H1 (cell line): ENCODE results near the gene MYH2. TPM values are rescaled to one million over a fixed set of nuclear protein-coding genes. Genes with fewer than 3 reads are reported as not detected.

Experiments
- CTCF ChIA-PET: fragments of 300-600 bp; sonication (Branson Sonifier 250); formaldehyde crosslinking; loops from one replicate; lab custom pipeline; 2021; ENCODE audit not compliant: partially characterized antibody; lab: Charles Lee
- POLR2A ChIA-PET: fragments of 300-600 bp; sonication (Branson Sonifier 250); formaldehyde crosslinking; loops from one replicate; lab custom pipeline; 2021; ENCODE audit warnings: inconsistent platforms; ENCODE audit not compliant: partially characterized antibody; lab: Charles Lee
- DNase-seq, 2 experiments: peaks; one replicate each; pipeline versions ENCODE4 v3.0.0 to v3.0.0-alpha.2; 2010 to 2022; ENCODE audit warnings: low spot score in 2 of 2, low read depth in 1 of 2, mixed read lengths in 1 of 2
- FAIRE-seq: peaks from 2 replicates; lab custom pipeline; 2011; peaks lifted over from hg19 to GRCh38; lab: Jason Lieb, UNC
- H2AFZ ChIP-seq: 2 replicates; pipeline ENCODE4 v1.8.1; 2012; ENCODE audit warnings: low read length, inconsistent platforms
- H2AK5ac ChIP-seq: 2 replicates; pipeline ENCODE4 v1.6.1; 2013; ENCODE audit warnings: low read depth, low read length
- H2BK120ac ChIP-seq: replicated peaks from 2 replicates; pipeline ENCODE3; 2013; ENCODE audit warnings: low read depth, low read length, inconsistent platforms
- H2BK12ac ChIP-seq: 2 replicates; pipeline ENCODE4 v1.6.1; 2013; ENCODE audit warnings: low read depth, low read length
- H2BK15ac ChIP-seq: 2 replicates; pipeline ENCODE4 v1.6.1; 2013; ENCODE audit warnings: low read length
- H2BK20ac ChIP-seq: 2 replicates; pipeline ENCODE4 v1.6.1; 2013; ENCODE audit warnings: low read length
- H2BK5ac ChIP-seq: 2 replicates; pipeline ENCODE4 v1.6.1; 2013; ENCODE audit warnings: low read depth, low read length
- H3K14ac ChIP-seq: 2 replicates; pipeline ENCODE4 v1.6.1; 2013; ENCODE audit warnings: inconsistent platforms; ENCODE audit not compliant: insufficient read length
- H3K18ac ChIP-seq: 2 replicates; pipeline ENCODE4 v1.6.1; 2013; ENCODE audit warnings: low read length; ENCODE audit errors: extremely low read depth
- H3K23ac ChIP-seq: 2 replicates; pipeline ENCODE4 v1.6.1; 2013; ENCODE audit warnings: inconsistent platforms; ENCODE audit not compliant: insufficient read length
- H3K23me2 ChIP-seq: 2 replicates; pipeline ENCODE4 v1.6.1; 2013; ENCODE audit warnings: low read depth, low read length
- H3K27ac ChIP-seq: 2 replicates; pipeline ENCODE4 v1.6.1; 2011; ENCODE audit warnings: low read depth, low read length, inconsistent platforms
- H3K27me3 ChIP-seq, 4 experiments: replicated peaks in 1 of 4; 1 replicate in 1 of 4; 2 replicates in 3 of 4; pipeline versions ENCODE4 v1.6.1 to v1.8.1; 2011 to 2013; ENCODE audit warnings: low read length in 3 of 4, mild to moderate bottlenecking in 3 of 4, inconsistent platforms in 2 of 4, mixed read lengths in 2 of 4, moderate library complexity in 1 of 4; ENCODE audit not compliant: control insufficient read depth in 3 of 4, insufficient read depth in 3 of 4; ENCODE audit errors: extremely low read depth in 1 of 4
- H3K36me3 ChIP-seq, 4 experiments: 2 replicates each; pipeline versions ENCODE4 v1.6.1 to v1.8.1; 2011 to 2013; ENCODE audit warnings: mild to moderate bottlenecking in 4 of 4, low read length in 3 of 4, moderate library complexity in 2 of 4, control low read depth in 1 of 4, inconsistent platforms in 1 of 4; ENCODE audit not compliant: insufficient read depth in 4 of 4, control insufficient read depth in 2 of 4
- H3K4ac ChIP-seq: replicated peaks from 2 replicates; pipeline ENCODE3; 2013; ENCODE audit warnings: low read length, low read depth, mixed read lengths, inconsistent platforms; ENCODE audit not compliant: insufficient read length
- H3K4me1 ChIP-seq, 4 experiments: replicated peaks in 1 of 4; 1 replicate in 1 of 4; 2 replicates in 3 of 4; pipeline versions ENCODE4 v1.6.1 to v1.8.1; 2011 to 2013; ENCODE audit warnings: low read length in 3 of 4, inconsistent platforms in 2 of 4, mixed read lengths in 1 of 4; ENCODE audit not compliant: insufficient read depth in 4 of 4, control insufficient read depth in 3 of 4
- H3K4me2 ChIP-seq, 2 experiments: 2 replicates each; pipeline versions ENCODE4 v1.6.1 to v1.8.1; 2011 to 2013; ENCODE audit warnings: low read depth in 2 of 2, low read length in 2 of 2, control low read depth in 1 of 2, inconsistent platforms in 1 of 2, mild to moderate bottlenecking in 1 of 2; ENCODE audit not compliant: insufficient read depth in 1 of 2
- H3K4me3 ChIP-seq, 4 experiments: fragments of 200-600, 300-600 bp in 1 of 4; sonication (generic), shearing (Covaris generic), sonication (Bioruptor Twin) in 1 of 4; 2 replicates each; pipeline versions ENCODE4 v1.5.1 to v1.8.1; 2011 to 2016; ENCODE audit warnings: low read length in 4 of 4, low read depth in 3 of 4, control low read depth in 2 of 4, inconsistent platforms in 2 of 4, mild to moderate bottlenecking in 2 of 4, mixed read lengths in 1 of 4, moderate library complexity in 1 of 4; ENCODE audit not compliant: insufficient read depth in 2 of 4; ENCODE audit errors: extremely low read depth in 1 of 4
- H3K56ac ChIP-seq: replicated peaks from 2 replicates; pipeline ENCODE3; 2013; ENCODE audit warnings: low read depth, mild to moderate bottlenecking, mixed read lengths, low read length, inconsistent platforms; ENCODE audit not compliant: insufficient read length
- H3K79me1 ChIP-seq: 2 replicates; pipeline ENCODE4 v1.6.1; 2013; ENCODE audit warnings: low read depth, low read length, control low read depth
- H3K79me2 ChIP-seq, 2 experiments: 2 replicates each; pipeline versions ENCODE4 v1.6.1 to v1.8.1; 2012 to 2013; ENCODE audit warnings: low read length in 2 of 2, mild to moderate bottlenecking in 2 of 2, inconsistent platforms in 1 of 2; ENCODE audit not compliant: insufficient read depth in 2 of 2, control insufficient read depth in 1 of 2
- H3K9ac ChIP-seq, 4 experiments: replicated peaks in 1 of 4; 1 replicate in 1 of 4; 2 replicates in 3 of 4; pipeline versions ENCODE4 v1.6.1 to v1.8.1; 2011 to 2013; ENCODE audit warnings: low read depth in 3 of 4, low read length in 3 of 4, control low read depth in 2 of 4, mild to moderate bottlenecking in 2 of 4, moderate library complexity in 2 of 4, inconsistent platforms in 1 of 4; ENCODE audit errors: extremely low read depth in 1 of 4
- H3K9me3 ChIP-seq, 2 experiments: 2 replicates each; pipeline versions ENCODE4 v1.6.1 to v1.8.1; 2012 to 2013; ENCODE audit warnings: mild to moderate bottlenecking in 2 of 2, moderate library complexity in 2 of 2, control low read depth in 1 of 2, inconsistent platforms in 1 of 2, low read depth in 1 of 2, low read length in 1 of 2, mixed read lengths in 1 of 2; ENCODE audit not compliant: insufficient read depth in 2 of 2
- H4K20me1 ChIP-seq, 2 experiments: replicated peaks in 1 of 2; 2 replicates each; pipeline versions ENCODE3 to v1.8.1; 2011 to 2013; ENCODE audit warnings: inconsistent platforms in 2 of 2, low read length in 2 of 2, mild to moderate bottlenecking in 1 of 2; ENCODE audit not compliant: insufficient read depth in 2 of 2, control insufficient read depth in 1 of 2
- H4K5ac ChIP-seq: 2 replicates; pipeline ENCODE4 v1.6.1; 2013; ENCODE audit warnings: low read length, low read depth, mixed read lengths, inconsistent platforms; ENCODE audit not compliant: insufficient read length
- H4K8ac ChIP-seq: 2 replicates; pipeline ENCODE4 v1.8.0; 2013; ENCODE audit warnings: mild to moderate bottlenecking, moderate library complexity, low read length, inconsistent platforms; ENCODE audit not compliant: insufficient read depth; ENCODE audit errors: extremely low read depth
- H4K91ac ChIP-seq: replicated peaks from 2 replicates; pipeline ENCODE3; 2013; ENCODE audit warnings: low read length, mixed read lengths, inconsistent platforms; ENCODE audit not compliant: insufficient read length
- ASH2L ChIP-seq: fragments of 200-600, 300-600 bp; sonication (generic); IDR thresholded peaks from one replicate; pipeline ENCODE4 v1.7.1; 2017; ENCODE audit warnings: low read length
- CBX5 ChIP-seq: fragments of 300-800, 300-1000 bp; sonication (generic); IDR thresholded peaks from 2 replicates; pipeline ENCODE4 v1.7.1; 2016; ENCODE audit warnings: antibody characterized with exemption, low read length, low read depth
- GTF2F1 ChIP-seq: IDR thresholded peaks from 2 replicates; pipeline ENCODE4 v1.6.1; 2012; ENCODE audit warnings: low read depth, low read length, improper control_type of control experiment, borderline replicate concordance
- HDAC2 ChIP-seq, 2 experiments: fragments of 300-600 bp in 1 of 2; sonication (generic) in 1 of 2; IDR thresholded peaks; 2 replicates each; pipeline ENCODE4 v1.6.1; 2011 to 2012; ENCODE audit warnings: low read depth in 2 of 2, low read length in 2 of 2, mild to moderate bottlenecking in 2 of 2, moderate library complexity in 2 of 2, borderline replicate concordance in 1 of 2, inconsistent platforms in 1 of 2
- JUN ChIP-seq: IDR thresholded peaks from 2 replicates; pipeline ENCODE4 v1.6.1; 2011; ENCODE audit warnings: low read depth, mild to moderate bottlenecking, improper control_type of control experiment, low read length
- RNF2 ChIP-seq: fragments of 200-900, 300-1000 bp; sonication (generic); IDR thresholded peaks from 2 replicates; pipeline ENCODE4 v1.7.1; 2016; ENCODE audit warnings: borderline replicate concordance, low read depth, mild to moderate bottlenecking, antibody characterized with exemption, low read length; ENCODE audit not compliant: poor library complexity, severe bottlenecking; ENCODE audit errors: missing control alignments
- SIRT6 ChIP-seq: IDR thresholded peaks from one replicate; pipeline ENCODE4 v1.7.1; 2012; ENCODE audit warnings: low read length, inconsistent platforms
- SRF ChIP-seq: IDR thresholded peaks from 2 replicates; pipeline ENCODE4 v1.6.1; 2011; ENCODE audit warnings: mild to moderate bottlenecking, low read depth, low read length, moderate library complexity
- TAF7 ChIP-seq: optimal IDR thresholded peaks from 2 replicates; pipeline ENCODE3; 2011; ENCODE audit warnings: low read depth, mild to moderate bottlenecking, inconsistent platforms, low read length, moderate library complexity, borderline replicate concordance
- TEAD4 ChIP-seq: IDR thresholded peaks from 2 replicates; pipeline ENCODE4 v1.6.1; 2012; ENCODE audit warnings: low read depth, low read length, inconsistent platforms, mixed read lengths
- ZNF274 ChIP-seq: IDR thresholded peaks from 2 replicates; pipeline ENCODE4 v1.7.0; 2012; ENCODE audit warnings: low read length, borderline replicate concordance; ENCODE audit errors: extremely low read depth
- WGBS, 2 experiments: shearing (Covaris generic) in 1 of 2; methylation state at CpG; one replicate each; pipeline versions ENCODE4 v1.1.6 to v1.1.7; 2013 to 2015; ENCODE audit warnings: low lambda C conversion rate in 2 of 2, mixed read lengths in 2 of 2, inconsistent platforms in 1 of 2, low coverage in 1 of 2, missing lambda C conversion rate in 1 of 2; ENCODE audit not compliant: insufficient replicate concordance in 2 of 2, insufficient coverage in 1 of 2, insufficient read length in 1 of 2; ENCODE audit errors: extremely low coverage in 1 of 2, missing lambda C conversion rate in 1 of 2; 5-methylcytosine and 5-hydroxymethylcytosine counted together
- polyA plus RNA-seq, 7 experiments: library from polyadenylated mRNA; depleted of rRNA in 3 of 7; stranded (reverse) in 5 of 7; unstranded in 2 of 7; fragments of >200 nt in 5 of 7; fragments of 200-250 nt in 2 of 7; gene quantifications; 1 replicate in 5 of 7; 2 replicates in 1 of 7; 4 replicates in 1 of 7; pipeline versions ENCODE4 v1.2.1 to v1.2.3, GENCODE V29; 2011 to 2013; ENCODE audit warnings: missing spikeins in 2 of 7, mixed read lengths in 2 of 7
- total RNA-seq: library from RNA; stranded (reverse); fragmentation: NEBNext Ultra II Directional; extraction: Animal tissue kit (Norgen Biotek cat#: 25700); gene quantifications from 2 replicates; pipeline ENCODE4 v1.2.1, GENCODE V29; 2021
- TF ChIP-seq, protein P1 (sequence below), 3 experiments: IDR thresholded peaks; 1 replicate in 2 of 3; 2 replicates in 1 of 3; pipeline versions ENCODE4 v1.5.1 to v1.6.1; 2011; ENCODE audit warnings: low read length in 3 of 3, mild to moderate bottlenecking in 3 of 3, inconsistent platforms in 2 of 3, low read depth in 1 of 3, moderate library complexity in 1 of 3; ENCODE audit not compliant: insufficient read depth in 1 of 3; ENCODE audit errors: control extremely low read depth in 1 of 3

Gene MYH2
- total and polyA plus RNA-seq, 2 of the 8 experiments (the other 6 are each of a cell fraction or from before 2014, with no cell fraction given) = 1.0 to 9.0 TPM

GRCh38 chr17:10532026-10532425, 17.4 kb downstream of the MYH2 start:
- no peak overlapping the region for H3K4me2 ChIP-seq
- H2BK15ac ChIP-seq = no peak overlapping the region
- no peak for FAIRE-seq
- no peak overlapping the region for H3K23ac ChIP-seq
- no peaks in the 10 kb centered on the region for H3K79me2 ChIP-seq
- no peak overlapping the region for H2BK20ac ChIP-seq
- no peaks in the 10 kb centered on the region for H3K9me3 ChIP-seq
- H2BK120ac ChIP-seq = no peak overlapping the region
- H3K14ac ChIP-seq = no peak overlapping the region
- no peak overlapping the region for H3K27ac ChIP-seq
- no peaks in the 10 kb centered on the region for H3K36me3 ChIP-seq
- no peak overlapping the region for H3K9ac ChIP-seq
- no peaks in the 10 kb centered on the region for H3K27me3 ChIP-seq
- no peaks in the 10 kb centered on the region for H4K20me1 ChIP-seq
- H2AFZ ChIP-seq = no peak overlapping the region
- H2BK12ac ChIP-seq = no peak overlapping the region
- ChIA-PET CTCF (interaction anchor here (2.5 kb wide), 1 partner anchor 19 kb away, joined by 8 read pairs; no protein-coding TSS in a partner anchor), POLR2A (no interaction called here)
- no peak overlapping the region for H3K4me3 ChIP-seq
- no peak for DNase-seq
- H4K8ac ChIP-seq = no peak overlapping the region
- no peak overlapping the region for H3K4ac ChIP-seq
- no peak overlapping the region for H4K5ac ChIP-seq
- H2AK5ac ChIP-seq = no peak overlapping the region
- H4K91ac ChIP-seq = no peak overlapping the region
- WGBS, 2 experiments = 93% methylated on average over 1 of the region's 1 CpG; no CpG with 5 or more reads in 1 of the 2 experiments
- H3K18ac ChIP-seq = no peak overlapping the region
- no peaks in the 10 kb centered on the region for H3K4me1 ChIP-seq
- no peak overlapping the region for H3K56ac ChIP-seq
- no peak overlapping the region for H2BK5ac ChIP-seq
- H3K23me2 ChIP-seq = no peaks in the 10 kb centered on the region
- no peaks in the 10 kb centered on the region for H3K79me1 ChIP-seq
- TF ChIP-seq JUN (no peak), GTF2F1 (no peak), ASH2L (no peak), ZNF274 (no peak), RNF2 (no peak), TEAD4 (no peak), HDAC2 (IDR thresholded peaks at IDR 0.05; ENCODE audit: borderline replicate concordance in 1 of 2, low read depth in 2 of 2, low read length in 2 of 2) (no peak), SIRT6 (no peak), TAF7 (no peak), SRF (no peak), CBX5 (no peak)
- TF ChIP-seq, protein P1, sequence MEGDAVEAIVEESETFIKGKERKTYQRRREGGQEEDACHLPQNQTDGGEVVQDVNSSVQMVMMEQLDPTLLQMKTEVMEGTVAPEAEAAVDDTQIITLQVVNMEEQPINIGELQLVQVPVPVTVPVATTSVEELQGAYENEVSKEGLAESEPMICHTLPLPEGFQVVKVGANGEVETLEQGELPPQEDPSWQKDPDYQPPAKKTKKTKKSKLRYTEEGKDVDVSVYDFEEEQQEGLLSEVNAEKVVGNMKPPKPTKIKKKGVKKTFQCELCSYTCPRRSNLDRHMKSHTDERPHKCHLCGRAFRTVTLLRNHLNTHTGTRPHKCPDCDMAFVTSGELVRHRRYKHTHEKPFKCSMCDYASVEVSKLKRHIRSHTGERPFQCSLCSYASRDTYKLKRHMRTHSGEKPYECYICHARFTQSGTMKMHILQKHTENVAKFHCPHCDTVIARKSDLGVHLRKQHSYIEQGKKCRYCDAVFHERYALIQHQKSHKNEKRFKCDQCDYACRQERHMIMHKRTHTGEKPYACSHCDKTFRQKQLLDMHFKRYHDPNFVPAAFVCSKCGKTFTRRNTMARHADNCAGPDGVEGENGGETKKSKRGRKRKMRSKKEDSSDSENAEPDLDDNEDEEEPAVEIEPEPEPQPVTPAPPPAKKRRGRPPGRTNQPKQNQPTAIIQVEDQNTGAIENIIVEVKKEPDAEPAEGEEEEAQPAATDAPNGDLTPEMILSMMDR (IDR thresholded peaks at IDR 0.05; ENCODE audit: control extremely low read depth in 1 of 3, insufficient read depth in 1 of 3, low read depth in 1 of 3, low read length in 3 of 3) = no peak
